Lower leg skin (tissue), 3 donors: ENCODE data around the gene NF1.

ENCODE experiments used
- CTCF ChIP-seq, 3 donors: fragments of 450-650 bp; IDR thresholded peaks; one replicate each; pipeline ENCODE4 v1.5.1; 2016; ENCODE audit warnings: antibody characterized with exemption in 3 of 3, mild to moderate bottlenecking in 3 of 3, moderate library complexity in 2 of 3
- POLR2A ChIP-seq, 2 donors: fragments of 450-650 bp; IDR thresholded peaks; one replicate each; pipeline ENCODE4 v1.6.1; 2016 to 2017; ENCODE audit warnings: antibody characterized with exemption in 2 of 2, mild to moderate bottlenecking in 1 of 2, moderate library complexity in 1 of 2

DNA sequence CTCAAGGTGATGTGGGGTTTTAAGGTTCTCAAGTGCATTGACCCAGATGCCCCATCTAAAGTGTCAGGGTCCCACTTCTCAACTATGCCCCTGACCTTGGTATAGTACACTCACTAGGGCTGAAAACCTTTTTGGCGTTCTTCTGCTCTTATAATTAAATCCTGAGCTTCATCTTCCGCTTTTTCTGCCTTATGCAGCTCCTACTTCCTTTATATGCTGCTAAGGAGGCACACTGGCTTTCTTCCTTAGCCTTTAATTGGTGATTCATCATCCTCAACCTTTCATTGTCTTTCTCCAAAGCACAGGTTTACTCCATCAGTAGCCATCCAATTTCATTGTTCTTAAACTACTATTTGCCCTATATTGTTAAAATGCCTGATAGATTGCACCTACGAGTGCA lies 5.3 kb upstream of the NF1 start:
- no peak for TF ChIP-seq CTCF (IDR thresholded peaks at IDR 0.05)
- TF ChIP-seq POLR2A (IDR thresholded peaks at IDR 0.05) = no peak
